Measurements from ENCODE around the gene FAM83G. TPM values are rescaled to one million over a fixed set of nuclear protein-coding genes. Genes with fewer than 3 reads are reported as not detected.
"Not testable (repeated sequence)": the region's sequence is repeated elsewhere in the genome, so short reads cannot be mapped to it uniquely, and the experiment has no call there.

The FAM83G gene
- total RNA-seq, 1 experiment from 2014 or later, result 38.7 TPM

GRCh38 chr17:19042369-19042768 is 37.8 kb upstream of the FAM83G start:
- H3K23me2 ChIP-seq (ENCODE audit: insufficient read length, low read depth, low read length, poor library complexity, severe bottlenecking); H2BK20ac ChIP-seq (ENCODE audit: low read depth, low read length, poor library complexity, severe bottlenecking); H4K8ac ChIP-seq (replicated peaks; ENCODE audit: insufficient read length, low read depth, low read length); H3K79me2 ChIP-seq (ENCODE audit: insufficient read depth, low read length); H2BK15ac ChIP-seq (ENCODE audit: low read depth, low read length); H3K9me3 Mint-ChIP-seq; H2BK120ac ChIP-seq (ENCODE audit: low read depth, low read length, poor library complexity, severe bottlenecking); DNase-seq; H3K9ac ChIP-seq (ENCODE audit: extremely low read depth, insufficient read length, low read length); H2AK5ac ChIP-seq (ENCODE audit: insufficient read length, low read length); H3K14ac ChIP-seq (ENCODE audit: insufficient read depth, low read length); H2BK5ac ChIP-seq (ENCODE audit: insufficient read length, low read length); H3K36me3 Mint-ChIP-seq (ENCODE audit: insufficient read depth in 1 of 3, low read depth in 3 of 3); H4K91ac ChIP-seq (ENCODE audit: insufficient read length, low read depth, low read length); H2AFZ ChIP-seq (ENCODE audit: low read length); H3K4me1 Mint-ChIP-seq; H3K18ac ChIP-seq (ENCODE audit: insufficient read length, low read depth, low read length); H3K27ac ChIP-seq (ENCODE audit: insufficient read length, low read depth, low read length); H3K27me3 Mint-ChIP-seq (ENCODE audit: low read depth); H3K4me2 ChIP-seq (ENCODE audit: insufficient read depth, insufficient read length, low read length); H3K4me3 Mint-ChIP-seq; H3K23ac ChIP-seq (ENCODE audit: insufficient read length, low read depth, low read length); H3T11ph ChIP-seq (ENCODE audit: low read length); H3K4me1 ChIP-seq (ENCODE audit: insufficient read depth, low read length); H3K27me3 ChIP-seq (ENCODE audit: insufficient read depth, low read length); H3K27ac Mint-ChIP-seq; H3K79me1 ChIP-seq (ENCODE audit: insufficient read depth, low read depth, low read length, poor library complexity, severe bottlenecking); H3K4ac ChIP-seq (ENCODE audit: low read depth, low read length); H4K20me1 ChIP-seq (ENCODE audit: control insufficient read depth, insufficient read depth, insufficient read length); H3K56ac ChIP-seq (ENCODE audit: insufficient read length, low read depth, low read length); H2BK12ac ChIP-seq (ENCODE audit: insufficient read length, low read depth, low read length); H4K5ac ChIP-seq (ENCODE audit: insufficient read length, low read depth, low read length); H3K9me3 ChIP-seq (ENCODE audit: control insufficient read depth, low read depth, low read length): not testable (repeated sequence)
- no CpG with 5 or more reads among the region's 14 CpGs for WGBS (ENCODE audit: extremely low coverage, insufficient read length, low lambda C conversion rate)

DNA sequence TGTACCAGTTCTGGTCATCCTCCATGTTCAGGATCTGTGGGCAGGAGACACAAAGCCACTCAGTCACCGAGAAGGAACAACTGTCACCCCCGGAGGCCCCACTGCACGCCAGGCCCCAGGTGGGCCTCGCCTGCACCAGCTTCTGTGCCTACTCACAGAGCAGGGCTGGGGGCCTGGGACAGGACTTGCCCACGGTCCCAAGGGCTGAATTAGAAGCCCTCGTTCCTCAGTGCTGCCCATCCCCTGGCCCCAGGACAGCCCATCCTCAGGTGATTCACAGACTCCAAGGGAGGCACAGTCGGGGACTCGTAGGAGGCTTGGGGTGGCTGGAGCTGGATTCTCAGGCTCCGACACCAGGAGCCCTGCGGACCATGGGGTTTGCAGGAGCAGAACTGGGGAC is 37.3 kb upstream of the FAM83G start:
- H3K4me3 Mint-ChIP-seq; H2BK20ac ChIP-seq (ENCODE audit: low read depth, low read length, poor library complexity, severe bottlenecking); H3T11ph ChIP-seq (ENCODE audit: low read length); H3K18ac ChIP-seq (ENCODE audit: insufficient read length, low read depth, low read length); H2AK5ac ChIP-seq (ENCODE audit: insufficient read length, low read length); H3K27ac ChIP-seq (ENCODE audit: insufficient read length, low read depth, low read length); H3K4me1 ChIP-seq (ENCODE audit: insufficient read depth, low read length); H2AFZ ChIP-seq (ENCODE audit: low read length); H3K4me2 ChIP-seq (ENCODE audit: insufficient read depth, insufficient read length, low read length); H3K56ac ChIP-seq (ENCODE audit: insufficient read length, low read depth, low read length); H4K8ac ChIP-seq (replicated peaks; ENCODE audit: insufficient read length, low read depth, low read length); H2BK120ac ChIP-seq (ENCODE audit: low read depth, low read length, poor library complexity, severe bottlenecking); H3K9me3 ChIP-seq (ENCODE audit: control insufficient read depth, low read depth, low read length); H2BK12ac ChIP-seq (ENCODE audit: insufficient read length, low read depth, low read length); H3K9ac ChIP-seq (ENCODE audit: extremely low read depth, insufficient read length, low read length); H3K27me3 ChIP-seq (ENCODE audit: insufficient read depth, low read length); H3K4ac ChIP-seq (ENCODE audit: low read depth, low read length); H3K27ac Mint-ChIP-seq; H3K23ac ChIP-seq (ENCODE audit: insufficient read length, low read depth, low read length); H4K20me1 ChIP-seq (ENCODE audit: control insufficient read depth, insufficient read depth, insufficient read length); H3K4me1 Mint-ChIP-seq; H3K14ac ChIP-seq (ENCODE audit: insufficient read depth, low read length); H4K91ac ChIP-seq (ENCODE audit: insufficient read length, low read depth, low read length); H3K23me2 ChIP-seq (ENCODE audit: insufficient read length, low read depth, low read length, poor library complexity, severe bottlenecking); H2BK15ac ChIP-seq (ENCODE audit: low read depth, low read length); H3K27me3 Mint-ChIP-seq (ENCODE audit: low read depth); H3K9me3 Mint-ChIP-seq; H3K79me2 ChIP-seq (ENCODE audit: insufficient read depth, low read length); H4K5ac ChIP-seq (ENCODE audit: insufficient read length, low read depth, low read length); H3K79me1 ChIP-seq (ENCODE audit: insufficient read depth, low read depth, low read length, poor library complexity, severe bottlenecking); H2BK5ac ChIP-seq (ENCODE audit: insufficient read length, low read length); H3K36me3 Mint-ChIP-seq (ENCODE audit: insufficient read depth in 1 of 3, low read depth in 3 of 3); DNase-seq: not testable (repeated sequence)
- no CpG with 5 or more reads among the region's 10 CpGs for WGBS (ENCODE audit: extremely low coverage, insufficient read length, low lambda C conversion rate)
